ENCODE measurements around the gene RASSF4.

DNA sequence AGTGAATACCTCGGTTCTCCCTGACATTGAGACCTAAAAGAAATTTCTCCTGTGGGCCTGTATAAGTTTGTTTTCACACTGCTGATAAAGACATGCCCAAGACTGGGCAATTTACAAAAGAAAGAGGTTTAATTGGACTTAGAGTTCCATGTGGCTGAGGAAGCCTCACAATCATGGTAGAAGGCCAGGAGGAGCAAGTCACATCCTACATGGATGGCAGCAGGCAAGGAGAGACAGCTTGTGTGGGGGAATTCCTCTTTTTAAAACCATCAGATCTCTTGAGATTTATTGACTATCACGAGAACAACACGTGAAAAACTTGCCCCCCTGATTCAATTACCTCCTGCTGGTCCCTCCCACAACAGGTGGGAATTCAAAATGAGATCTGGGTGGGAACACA, 41.8 kb upstream of the RASSF4 start:
- no peak for TF ChIP-seq GATA3 (IDR thresholded peaks at IDR 0.05; ENCODE audit: low read depth, low read length)
- no peak for TF ChIP-seq GATA2 (IDR thresholded peaks at IDR 0.05; ENCODE audit: low read depth, low read length)

All from SH-SY5Y (cell line).